Pericardium fibroblast (primary cell): Measurements from ENCODE around the gene ZNF518B. TPM values are rescaled to one million over a fixed set of nuclear protein-coding genes. Genes with fewer than 3 reads are reported as not detected.

ENCODE experiments used
- total RNA-seq: library from RNA; depleted of rRNA; stranded (reverse); fragments of >200 nt; gene quantifications from 2 replicates; pipeline ENCODE4 v1.2.3, GENCODE V29; 2015

Gene ZNF518B
- 17.4 and 30.7 TPM in 2 replicates for total RNA-seq

GRCh38 chr4:10457255-10457801, at the start of gene ZNF518B:
TSS of gene ZNF518B (minus strand) at chr4:10457426. CDS start at chr4:10446328, 11,098 bp downstream.

Other genes with a start within 250 kb of the ZNF518B start
- gene CLNK, start 227.3 kb upstream of the ZNF518B start, total RNA-seq = not detected in 2 replicates